ENCODE data around the gene FAM3B.
"Not testable (repeated sequence)": the region's sequence is repeated elsewhere in the genome, so short reads cannot be mapped to it uniquely, and the experiment has no call there.

The FAM3B gene

DNA sequence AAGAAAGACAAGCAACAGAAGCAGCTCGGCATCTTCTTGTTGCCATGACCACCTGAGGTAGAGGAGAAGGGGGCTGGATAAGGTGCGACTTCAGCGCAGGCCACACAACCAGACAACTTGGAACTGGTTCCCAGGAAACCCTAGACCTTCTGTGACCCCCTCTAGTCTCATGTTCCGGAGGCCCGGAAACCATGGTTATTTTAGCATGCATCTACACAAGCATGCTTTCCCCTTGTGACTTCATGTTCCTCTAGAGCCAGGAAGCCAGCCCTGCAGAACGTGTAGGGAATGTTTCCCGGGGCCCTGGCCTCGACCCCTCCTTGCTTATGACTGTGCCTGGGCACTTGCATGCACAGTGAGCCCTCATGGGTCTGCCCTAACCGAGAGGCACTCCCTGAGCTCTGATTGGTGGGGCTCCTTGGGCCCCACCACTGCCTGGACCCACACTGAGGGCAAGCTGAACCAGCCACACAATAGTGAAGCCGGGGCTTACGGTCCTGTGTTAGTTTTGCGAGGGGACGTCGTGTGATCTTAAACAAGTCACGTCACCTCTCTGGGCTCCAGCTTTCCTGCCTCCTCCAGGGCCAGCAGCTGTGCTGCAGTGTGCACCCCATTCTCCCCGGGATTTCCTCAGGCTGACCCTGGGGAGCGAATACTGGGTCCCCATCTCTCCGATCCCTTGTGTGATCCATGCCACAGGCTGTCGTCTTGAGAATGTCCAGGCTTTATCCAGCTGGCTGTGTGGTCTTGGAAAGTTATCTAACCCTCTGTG lies 33.2 kb downstream of the FAM3B start:
- DNase-seq (ENCODE audit: low spot score) = no peak

DNA sequence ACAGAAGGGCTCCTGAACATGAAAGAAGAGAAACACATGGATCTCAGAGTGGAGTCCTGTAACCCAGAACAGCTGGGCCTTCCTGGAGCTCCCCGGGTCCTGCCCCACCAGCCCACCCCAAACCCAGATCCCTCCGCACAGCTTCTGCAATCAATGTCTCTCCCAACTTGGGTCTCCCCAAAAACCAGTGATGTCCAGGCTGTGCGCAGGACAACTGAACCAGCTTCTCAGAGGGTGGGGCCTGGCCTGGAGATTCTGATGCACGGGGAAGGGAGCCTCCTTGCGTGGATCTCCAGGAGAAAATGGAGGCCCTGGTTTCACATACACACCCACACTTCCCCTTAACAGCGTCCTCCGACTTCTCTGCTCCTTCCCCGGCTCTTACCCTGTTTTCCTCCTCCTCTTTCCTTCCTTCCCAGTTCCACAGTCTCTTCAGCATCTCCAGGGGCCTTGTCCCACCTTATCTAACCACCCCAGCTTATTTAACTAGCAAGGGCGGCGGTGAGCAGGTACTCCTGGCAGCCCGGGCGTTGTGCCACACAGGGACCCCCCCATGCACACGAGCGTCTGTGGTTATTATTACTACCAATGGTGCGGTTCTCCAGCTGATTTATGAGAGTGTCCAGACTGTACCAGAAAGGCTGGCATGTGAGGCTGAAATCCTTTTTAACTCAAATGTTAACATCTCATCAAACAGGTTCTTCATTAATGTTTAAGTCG lies 34.0 kb downstream of the FAM3B start:
- no peak for DNase-seq (ENCODE audit: low spot score)

DNA sequence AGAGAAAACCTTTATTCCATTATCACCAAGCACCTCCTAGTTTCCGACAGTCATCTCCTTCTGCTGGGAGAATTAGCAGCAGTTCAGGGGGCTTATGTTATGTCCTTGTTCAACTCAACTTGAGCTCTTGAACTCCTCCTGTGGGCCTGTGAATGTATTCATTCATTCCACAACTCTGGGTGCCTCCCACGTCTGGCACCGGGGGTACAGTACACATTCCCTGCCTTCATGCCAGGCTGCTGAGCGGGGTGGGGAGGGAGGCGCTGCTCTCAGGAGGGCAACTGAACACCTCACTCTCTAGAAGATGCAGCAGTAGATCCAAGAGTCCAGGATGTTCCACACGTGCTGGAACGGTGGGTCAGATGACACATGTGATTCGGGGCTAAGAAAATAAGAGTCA lies 40.9 kb downstream of the FAM3B start:
- no peak for DNase-seq (ENCODE audit: low spot score)

DNA sequence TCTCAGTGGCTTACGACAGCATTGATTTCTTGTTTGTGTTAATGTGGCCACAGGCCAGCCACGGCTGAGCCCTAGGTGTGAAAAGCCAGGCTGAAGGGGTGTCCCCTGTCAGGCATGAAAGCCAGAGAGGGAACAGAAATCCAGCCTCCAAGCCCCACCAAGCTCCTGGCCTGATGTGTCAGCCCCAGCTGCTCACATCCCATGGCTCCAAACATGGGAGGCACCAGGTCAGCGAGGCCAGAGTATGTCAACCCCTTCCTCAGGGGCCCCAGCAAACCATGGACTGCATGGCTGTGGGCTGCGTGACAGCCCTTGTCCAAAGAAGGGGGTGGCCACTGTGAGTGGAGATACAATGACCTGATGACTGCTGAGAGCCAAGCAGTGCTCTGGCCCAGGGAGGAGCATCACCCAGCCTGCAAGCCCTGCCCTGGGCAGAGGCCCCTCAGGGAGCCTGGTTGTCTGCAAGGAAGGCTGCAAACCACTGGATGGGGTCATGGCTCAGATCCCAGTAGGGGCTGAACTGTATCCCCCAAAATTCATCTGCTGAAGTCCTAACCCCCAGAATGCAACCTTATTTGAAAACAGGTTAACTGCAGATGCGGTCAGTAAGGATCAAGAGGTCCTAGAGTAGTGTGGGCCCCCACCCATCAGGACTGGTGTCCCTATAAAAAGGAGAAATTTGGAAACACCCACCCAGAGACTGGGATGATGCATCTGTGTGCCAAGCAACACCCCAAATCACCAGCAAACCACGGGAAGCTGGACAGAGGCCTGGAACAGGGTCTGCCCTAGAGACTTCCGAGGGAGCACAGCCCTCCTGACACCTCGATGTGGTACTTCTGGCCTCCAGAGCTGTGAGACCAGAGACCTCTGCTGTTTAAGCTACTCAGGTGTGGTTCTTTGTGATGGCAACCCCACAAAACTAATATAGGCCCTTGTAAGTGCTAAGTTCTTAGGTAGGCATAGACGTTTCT lies 41.9 kb downstream of the FAM3B start:
- DNase-seq (ENCODE audit: low spot score) = no peak

DNA sequence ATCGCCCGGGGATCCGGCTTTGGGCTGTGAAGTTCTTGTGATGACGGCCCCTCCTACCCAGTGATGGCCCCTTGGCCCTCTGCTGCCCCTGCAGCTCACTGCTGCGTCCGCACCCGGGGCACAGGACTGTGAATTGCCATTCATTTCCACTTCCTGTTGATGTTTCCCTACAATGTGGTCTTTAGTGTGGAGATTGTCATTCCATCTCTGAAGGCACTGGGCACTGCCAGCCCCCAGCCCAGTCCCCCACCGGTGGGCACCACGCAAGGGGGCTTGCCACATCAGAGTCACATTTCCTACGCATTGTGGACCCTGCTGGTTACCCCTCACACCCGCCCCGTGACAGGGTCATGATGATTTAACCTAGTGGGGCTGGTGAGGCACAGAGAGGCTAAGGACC lies 42.7 kb downstream of the FAM3B start:
- DNase-seq (ENCODE audit: low spot score) = no peak

DNA sequence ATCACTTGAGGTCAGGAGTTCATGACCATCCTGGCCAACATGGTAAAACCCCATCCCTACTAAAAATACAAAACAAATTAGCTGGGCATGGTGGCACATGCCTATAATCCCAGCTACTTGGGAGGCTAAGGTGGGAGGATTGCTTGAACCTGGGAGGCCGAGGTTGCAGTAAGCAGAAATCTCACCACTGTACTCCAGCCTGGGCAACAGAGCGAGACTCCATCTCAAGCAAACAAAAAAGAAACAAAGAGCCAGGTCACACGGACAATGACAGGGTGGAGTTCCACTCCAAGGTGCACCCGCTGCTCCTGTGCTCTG lies 43.1 kb downstream of the FAM3B start:
- not testable (repeated sequence) for DNase-seq (ENCODE audit: low spot score)

DNA sequence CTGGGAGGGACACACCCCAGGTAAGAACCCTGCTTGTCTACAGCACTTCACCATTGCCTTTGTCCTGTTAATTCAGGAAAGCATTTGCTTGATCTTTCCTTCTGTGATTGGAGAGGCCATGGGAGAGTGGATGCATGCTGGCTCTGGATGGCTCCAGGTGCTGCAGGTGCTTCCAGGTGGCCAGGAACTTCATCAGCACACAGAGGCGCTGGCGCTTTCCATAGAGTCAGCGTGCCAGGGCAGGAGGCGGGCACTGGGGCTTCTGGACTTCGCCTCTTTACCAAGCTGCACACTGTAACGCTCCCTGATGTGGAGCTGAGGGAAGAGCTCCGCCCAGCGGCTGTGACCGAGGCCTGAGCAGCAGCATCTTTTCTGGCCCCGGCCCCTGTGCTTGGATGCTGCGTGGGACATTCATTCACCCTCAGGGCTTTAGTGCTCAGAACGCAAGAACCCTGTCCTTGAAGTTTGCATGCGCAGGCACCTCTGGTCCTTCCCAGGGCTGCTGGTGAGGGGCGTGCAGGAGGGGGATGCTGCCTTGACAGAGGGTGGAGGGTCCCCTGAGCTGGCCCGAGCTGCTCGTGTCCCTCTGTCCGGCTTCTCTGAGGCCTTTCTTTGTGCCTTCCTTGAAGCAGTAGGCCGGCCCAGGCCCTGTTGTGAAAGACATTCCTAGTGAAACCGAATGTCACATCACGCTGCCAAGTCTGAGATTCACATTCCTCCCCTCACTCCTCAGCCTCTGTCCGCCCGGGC lies 43.6 kb downstream of the FAM3B start:
- DNase-seq (ENCODE audit: low spot score) = no peak

DNA sequence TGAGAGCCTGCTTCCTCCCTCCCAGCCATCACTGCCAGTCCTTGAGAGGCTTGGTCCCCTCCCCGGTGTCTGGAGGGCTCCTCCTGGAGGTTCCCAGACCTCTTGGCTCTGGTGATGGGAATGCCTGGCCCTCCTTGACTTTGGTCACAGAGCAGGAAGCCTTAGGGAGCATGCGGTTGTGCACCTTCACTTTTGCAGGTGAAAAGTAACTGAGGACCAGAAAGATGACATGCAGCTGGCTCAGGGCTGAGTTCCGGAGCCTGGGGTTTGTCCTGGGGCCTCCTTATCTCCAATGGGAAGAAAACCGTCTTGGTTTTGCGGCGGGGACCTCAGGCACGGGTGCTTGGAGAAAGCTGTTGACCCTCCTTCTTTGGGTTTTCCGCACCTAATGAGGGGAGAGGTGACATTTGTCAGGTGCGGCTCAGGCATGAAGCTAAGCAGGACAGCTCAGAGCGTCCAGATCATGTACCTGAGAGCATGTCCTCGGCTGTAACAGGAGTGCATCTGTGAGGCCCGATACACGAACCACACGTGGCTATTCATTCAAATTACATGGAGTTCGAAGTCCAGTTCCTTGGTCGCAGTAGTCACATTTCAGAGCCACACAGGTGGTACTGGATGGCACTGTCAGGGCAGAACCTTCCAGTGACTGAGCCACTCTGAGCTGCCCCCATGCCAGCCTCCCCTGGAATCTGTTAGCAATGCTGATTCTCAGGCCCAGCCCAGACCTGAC lies 44.6 kb downstream of the FAM3B start:
- no peak for DNase-seq (ENCODE audit: low spot score)

DNA sequence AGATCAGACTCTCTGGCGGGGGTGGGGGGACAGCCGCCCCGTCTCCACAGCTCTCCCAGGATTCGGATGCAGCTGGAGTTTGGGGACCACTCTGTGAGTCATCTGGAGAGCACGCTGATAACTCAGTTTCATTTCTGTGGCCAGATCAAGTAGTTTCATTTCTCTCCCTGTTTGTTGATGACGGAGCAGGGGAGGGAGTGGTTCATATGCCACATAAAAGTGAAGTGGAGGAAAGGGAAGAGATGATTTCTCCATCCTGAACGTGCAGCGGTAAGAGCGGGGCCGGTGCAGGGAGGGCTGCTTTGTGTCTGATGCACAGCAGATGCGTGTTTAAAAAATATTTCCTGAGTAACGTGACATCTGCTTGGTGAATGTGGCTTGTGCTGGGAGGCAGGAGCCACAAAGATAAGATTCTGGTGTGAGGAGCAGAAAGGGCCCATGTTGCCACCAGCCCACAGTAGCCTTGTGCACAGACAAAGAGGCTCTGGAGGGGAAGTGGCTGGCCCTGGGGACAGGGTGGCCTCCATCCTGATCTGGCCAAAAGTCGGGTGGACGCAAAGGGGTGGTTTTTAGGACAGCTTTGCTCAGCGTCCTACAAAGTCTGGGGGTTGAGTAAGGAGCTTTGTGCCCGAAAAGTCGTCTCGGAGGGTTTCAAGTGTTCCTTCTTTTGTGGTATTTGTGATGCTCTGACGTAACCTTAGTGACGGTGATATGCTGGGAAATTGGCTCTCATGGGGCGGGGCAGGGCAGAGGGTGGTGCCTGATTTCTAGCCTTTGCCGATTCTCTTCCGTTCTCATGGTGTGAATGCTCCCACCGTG lies 45.4 kb downstream of the FAM3B start, which contains the start of gene MX2:
Gene MX2, plus strand, starts transcription at position 242 of the 819 bp plus-strand sequence. CDS start 14,880 bp downstream, outside the sequence.
- DNase-seq (ENCODE audit: low spot score) = peak; percentile 27

DNA sequence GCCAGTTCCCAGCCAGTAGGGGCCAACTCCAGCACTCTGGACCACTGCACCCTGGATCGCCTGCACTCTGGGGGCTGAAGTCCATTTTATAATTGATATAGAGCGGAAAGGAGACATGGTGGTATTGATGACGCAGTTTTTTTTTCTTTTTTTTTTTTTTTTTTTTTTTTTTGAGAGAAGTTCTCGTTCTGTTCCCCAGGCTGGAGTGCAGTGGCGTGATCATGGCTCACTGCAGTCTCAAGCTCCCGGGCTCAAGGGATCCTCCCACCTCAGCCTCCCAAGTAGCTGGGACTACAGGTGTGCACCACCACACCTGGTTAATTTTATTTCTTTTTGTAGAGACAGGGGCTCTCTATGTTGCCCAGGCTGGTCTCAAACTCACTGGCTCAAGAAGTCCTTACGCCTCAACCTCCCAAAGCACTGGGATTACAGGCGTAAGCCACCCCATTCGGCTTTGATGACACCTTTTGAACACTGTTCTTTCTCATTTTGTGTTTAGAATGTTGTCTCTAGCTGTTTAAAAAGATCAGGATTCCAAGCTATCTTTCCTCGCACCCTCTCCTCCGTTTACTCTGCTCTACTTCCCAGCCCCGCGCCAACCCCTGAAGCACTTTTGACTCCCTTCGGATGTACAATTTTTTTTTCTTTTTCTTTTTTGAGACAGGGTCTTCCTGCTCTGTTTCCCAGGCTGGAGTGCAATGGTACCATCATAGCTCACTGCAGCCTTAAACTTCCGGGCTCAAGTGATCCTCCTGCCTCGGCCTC lies 46.2 kb downstream of the FAM3B start:
- DNase-seq (ENCODE audit: low spot score) = no peak

DNA sequence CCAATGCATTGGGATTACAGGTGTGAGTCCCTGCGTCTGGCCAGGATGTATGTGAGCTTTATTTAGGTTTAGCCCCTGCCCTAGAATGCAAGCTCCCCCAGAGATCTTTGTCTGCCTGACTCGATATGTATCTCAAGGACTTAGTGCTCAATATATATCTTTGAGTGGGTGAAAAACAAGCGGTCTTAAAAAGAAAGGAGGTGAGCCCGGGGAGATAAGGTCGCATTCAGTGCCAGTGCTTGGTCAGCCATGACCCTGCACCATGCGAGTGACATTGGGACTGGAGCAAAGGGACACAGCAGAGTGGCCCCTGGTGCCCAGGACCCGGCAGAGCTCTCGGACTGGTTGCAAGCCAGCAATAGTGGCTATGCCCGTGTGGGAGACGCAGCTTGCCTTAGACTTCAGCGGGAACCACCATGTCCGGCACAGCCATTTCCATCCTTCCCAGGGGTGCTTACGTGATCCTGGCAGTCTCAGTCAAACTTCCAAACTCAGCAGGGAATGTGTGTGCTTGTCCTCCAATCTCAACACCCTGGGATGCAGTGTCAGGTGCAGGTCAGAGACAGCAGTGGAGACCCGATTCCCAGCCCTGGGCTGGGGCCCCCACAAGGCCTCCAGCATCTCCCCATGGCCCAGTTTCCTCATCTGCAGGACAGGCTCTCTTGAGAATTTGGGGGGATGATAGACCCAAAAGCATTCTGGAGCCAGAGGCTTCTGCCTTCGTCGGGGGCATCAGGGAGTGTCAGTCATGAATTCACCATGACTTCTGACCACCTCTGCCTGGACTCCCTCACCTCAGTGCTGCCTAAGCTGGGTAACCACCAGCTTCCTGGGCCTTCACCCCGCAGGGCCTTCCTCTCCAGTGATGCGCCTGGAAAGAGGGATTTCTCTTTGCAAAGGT lies 47.0 kb downstream of the FAM3B start:
- no peak for DNase-seq (ENCODE audit: low spot score)

DNA sequence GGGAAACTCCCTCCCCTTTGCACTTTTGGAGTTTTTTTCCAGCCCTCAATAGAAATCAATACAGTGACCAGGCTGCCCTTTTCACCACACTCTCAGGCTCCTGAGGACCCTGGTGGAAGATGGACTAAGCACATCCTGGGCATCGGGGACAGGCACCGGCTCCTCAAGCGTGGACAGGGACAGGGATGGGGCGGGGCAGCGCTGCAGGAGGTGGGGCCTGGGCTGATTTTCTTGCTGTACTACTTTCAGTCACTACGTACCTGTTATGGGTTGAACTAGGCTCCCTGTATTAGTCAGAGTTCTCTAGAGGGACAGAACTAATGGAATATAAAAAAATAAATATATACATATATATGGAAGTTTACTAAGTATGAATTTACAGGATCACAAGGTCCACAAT lies 47.7 kb downstream of the FAM3B start:
- no peak for DNase-seq (ENCODE audit: low spot score)

DNA sequence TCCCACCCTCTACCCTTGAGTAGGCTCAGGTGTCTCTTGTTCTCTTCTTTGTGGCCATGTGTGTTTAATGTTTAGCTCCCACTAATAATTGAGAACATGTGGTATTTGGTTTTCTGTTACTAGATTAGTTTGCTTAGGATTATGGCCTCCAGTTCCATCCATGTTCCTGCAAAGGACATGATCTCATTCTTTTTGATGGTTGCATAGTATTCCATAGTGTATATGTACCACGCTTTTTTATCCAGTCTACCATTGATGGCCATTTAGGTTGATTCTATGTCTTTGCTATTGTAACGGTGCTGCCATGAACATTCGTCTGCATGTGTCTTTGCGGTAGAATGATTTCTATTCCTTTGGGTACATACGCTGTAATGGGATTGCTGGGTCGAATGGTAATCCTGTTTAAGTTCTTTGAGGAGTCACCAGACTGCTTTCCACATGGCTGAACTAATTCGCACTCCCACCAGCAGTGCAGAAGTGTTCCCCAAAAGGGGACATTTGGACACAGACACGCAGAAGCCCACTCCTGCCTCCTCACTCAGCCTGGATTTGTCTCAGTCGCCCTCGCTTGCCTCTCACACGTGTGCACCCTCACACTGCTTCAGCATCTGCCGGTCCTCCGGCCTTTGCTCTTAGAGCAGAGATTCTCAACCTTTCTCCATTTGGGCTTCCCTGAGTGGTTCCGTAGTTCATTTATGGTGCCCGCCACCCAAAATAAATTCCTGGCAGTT lies 48.9 kb downstream of the FAM3B start:
- no peak for DNase-seq (ENCODE audit: low spot score)

DNA sequence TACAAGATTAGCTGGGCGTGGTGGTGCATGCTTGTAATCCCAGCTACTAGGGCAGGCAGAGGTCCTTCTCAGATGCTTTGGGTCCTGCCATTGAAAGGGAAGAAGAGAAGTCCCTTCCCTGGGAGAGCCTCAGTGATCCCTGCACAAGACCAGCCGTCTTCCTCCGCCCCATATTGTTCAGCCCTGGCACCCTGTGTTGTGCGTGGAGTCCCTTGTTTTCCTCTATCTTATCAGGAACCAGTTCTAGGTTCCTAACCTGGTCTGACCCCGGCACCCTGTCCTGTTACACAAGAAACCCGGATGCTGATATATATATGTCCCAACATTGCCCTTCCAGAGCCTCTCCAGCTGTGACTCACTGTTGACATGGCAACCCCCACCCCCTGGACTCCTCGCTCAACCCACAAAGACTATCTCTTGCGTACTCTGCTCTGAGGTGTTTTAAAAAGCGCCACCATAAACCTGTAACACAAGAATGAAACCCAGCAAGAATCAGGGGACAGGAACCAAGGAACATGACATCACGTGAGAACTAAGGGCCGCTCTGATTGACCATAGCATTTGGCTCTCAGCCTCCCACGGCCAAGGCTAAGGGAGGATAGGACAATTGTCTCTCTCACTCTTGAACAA lies 50.0 kb downstream of the FAM3B start:
- no peak for DNase-seq (ENCODE audit: low spot score)

DNA sequence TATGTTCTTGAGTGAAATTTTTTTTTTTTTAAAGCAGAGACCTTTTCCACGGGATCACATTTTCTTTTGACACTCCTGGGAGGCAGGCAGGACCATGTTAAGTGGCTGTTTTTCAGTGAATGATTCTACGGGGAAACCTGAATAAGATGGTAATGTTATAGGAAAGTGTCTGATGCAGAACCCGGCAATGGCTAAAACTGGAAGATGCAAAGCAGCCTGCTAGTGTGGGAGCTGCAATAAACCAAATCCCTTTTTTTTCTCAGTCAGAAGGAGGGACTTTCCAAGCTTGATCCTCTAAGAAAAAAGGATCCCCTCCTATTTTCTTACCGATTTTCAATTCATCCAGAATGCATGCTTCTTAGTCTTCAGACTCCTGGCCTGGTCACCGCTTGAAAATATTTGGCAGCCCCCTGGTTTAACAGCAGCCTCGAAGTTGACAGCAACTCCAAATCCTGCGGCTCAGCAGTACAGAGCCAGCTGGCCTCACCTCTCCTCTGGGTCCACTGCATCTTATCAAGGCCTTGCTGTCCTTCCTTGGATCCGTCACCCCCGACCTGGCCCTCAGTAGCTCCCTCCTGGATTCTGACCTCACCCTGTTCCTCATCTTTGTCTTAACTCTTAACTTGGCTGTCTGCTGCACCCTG lies 50.8 kb downstream of the FAM3B start:
- no peak for DNase-seq (ENCODE audit: low spot score)

DNA sequence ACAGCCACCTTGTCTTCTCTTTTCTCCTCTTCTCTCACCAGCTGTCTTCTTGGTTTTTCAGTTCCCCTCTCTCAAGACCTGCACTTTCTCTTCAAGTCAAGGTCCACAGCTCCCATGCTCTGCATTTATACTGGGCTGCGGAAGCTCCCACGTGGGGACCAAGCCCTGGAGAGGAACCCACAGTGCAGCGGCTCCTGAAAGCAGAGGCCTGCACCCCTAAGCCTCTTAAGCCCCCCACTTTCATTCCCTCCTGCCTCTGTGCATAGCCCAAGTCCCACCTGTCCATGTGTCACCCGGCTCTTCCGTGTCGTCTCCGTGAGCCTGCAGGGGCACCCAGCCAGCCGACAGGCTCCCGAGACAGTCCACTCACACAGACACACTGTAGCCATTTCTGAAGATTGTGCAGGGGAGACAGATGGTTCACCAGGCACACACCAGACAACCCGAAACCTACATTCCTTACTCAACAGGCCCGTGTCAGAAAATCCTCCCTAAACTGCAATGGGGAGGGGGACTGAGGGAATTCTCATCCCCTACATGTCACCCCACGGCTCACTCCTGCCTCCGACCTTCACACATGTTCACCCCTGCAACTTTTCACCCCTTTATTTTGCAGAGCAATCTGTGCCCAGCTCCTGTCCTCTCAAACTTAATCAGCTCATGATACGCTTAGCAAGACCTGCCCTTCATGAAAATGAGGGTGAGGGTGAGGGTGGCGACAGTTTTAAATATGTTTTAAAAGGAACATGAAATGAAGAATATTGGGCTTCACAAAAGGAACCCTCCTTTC lies 51.5 kb downstream of the FAM3B start:
- peak; percentile 11 for DNase-seq (ENCODE audit: low spot score)

Data from globus pallidus (tissue), 1 donor.